Left colon (tissue), 2 donors: Measurements from ENCODE around the gene RMRP. TPM values are rescaled to one million over a fixed set of nuclear protein-coding genes. Genes with fewer than 3 reads are reported as not detected.
A peak's percentile ranks its signal among the peaks of the same experiment; 100 is the strongest.

Experiments used
- ATAC-seq: fragments of 200-7000 bp; cut with Tn5 transposase; one replicate; pipeline ENCODE4 v1.9.1; 2020; ENCODE audit warnings: mild to moderate bottlenecking, moderate library complexity
- DNase-seq, 2 donors: peaks; one replicate each; pipeline ENCODE4 v3.0.0-alpha.2; 2020
- intact Hi-C, 2 donors: fragments of 100-400 bp; cut with DNase I in 1 of 2; cut with micrococcal nuclease in 1 of 2; formaldehyde crosslinking; loops; one replicate each; pipeline versions ENCODE4 v1.11.2 to v1.14.0; 2022; cut with DNase I, micrococcal nuclease
- total RNA-seq, 2 donors: library from RNA; stranded (reverse); fragmentation: NEBNext Ultra II Directional; extraction: Animal tissue kit (Norgen Biotek cat#: 25700); gene quantifications; one replicate each; pipeline ENCODE4 v1.2.1, GENCODE V29; 2021
- donor health status: DM: no; HTN: no; CAD: no.
- donor health status: DM: yes; HTN: yes; CAD: no.

RMRP gene
- total RNA-seq, 2 donors from 2014 or later = 19,198 to 30,979 TPM

- DNase-seq = peak; percentile 36 to 70
- ATAC-seq = peak; percentile 33
- intact Hi-C loops = no loop called here
Measured at GRCh38 chr9:35673132-35674024, 15.6 kb upstream of the RMRP start, which contains the start of gene CA9. Gene CA9, plus strand, starts transcription at chr9:35673928. Its CDS starts 32 bp downstream, at chr9:35673960.

- DNase-seq = peak; percentile 82 to 85
- intact Hi-C loops = no loop called here
- ATAC-seq = peak; percentile 81
Measured at GRCh38 chr9:35669331-35670145, 11.7 kb upstream of the RMRP start.

- intact Hi-C loops = no loop called here
- ATAC-seq (no peak), DNase-seq (no peak)
Measured at GRCh38 chr9:35667939-35668338, 10.1 kb upstream of the RMRP start.

- ATAC-seq = no peak
- intact Hi-C loops = no loop called here
- no peak for DNase-seq
Measured at GRCh38 chr9:35666549-35666948, 8.7 kb upstream of the RMRP start.

- DNase-seq (no peak), ATAC-seq (no peak)
- intact Hi-C loops = no loop called here
Measured at GRCh38 chr9:35666045-35666444, 8.2 kb upstream of the RMRP start.

GRCh38 chr9:35665471-35665818 lies 7.6 kb upstream of the RMRP start:
- intact Hi-C loops = no loop called here
- no peak for ATAC-seq

GRCh38 chr9:35664531-35665470 lies 7.0 kb upstream of the RMRP start, which contains the start of gene ARHGEF39:
Gene ARHGEF39, minus strand, starts transcription at chr9:35665195. Its CDS starts 26 bp downstream, at chr9:35665169.
- ATAC-seq (peak; percentile 78), DNase-seq (peak; percentile 87 to 88)
- intact Hi-C loops = no loop called here

More at GRCh38 chr9:35665471-35665818, 7.6 kb upstream of the RMRP start:
- no peak for DNase-seq

- ATAC-seq (no peak), DNase-seq (no peak)
- intact Hi-C loops = no loop called here
Measured at GRCh38 chr9:35662437-35662836, 4.6 kb upstream of the RMRP start.

GRCh38 chr9:35661756-35662350 lies 4.0 kb upstream of the RMRP start:
- ATAC-seq = no peak
- no peak for DNase-seq
- intact Hi-C loops = no loop called here

GRCh38 chr9:35660966-35661415 lies 3.2 kb upstream of the RMRP start:
- DNase-seq (peak; percentile 76 to 77), ATAC-seq (peak; percentile 43)
- intact Hi-C loops = no loop called here

GRCh38 chr9:35659340-35659739 lies 1.5 kb upstream of the RMRP start:
- intact Hi-C loops = loop anchor here in 1 of 2 donors (5.0 to 10.0 kb wide), 2 partner anchors 33 to 75 kb away; partner anchors contain the start of genes CREB3 and TLN1
- DNase-seq = no peak
- ATAC-seq = no peak

- DNase-seq (peak in 1 of 2 donors; percentile 45), ATAC-seq (peak; percentile 2)
- intact Hi-C loops = loop anchor here in 1 of 2 donors (5.0 to 10.0 kb wide), 2 partner anchors 33 to 76 kb away; partner anchors contain the start of genes CREB3 and TLN1
Measured at GRCh38 chr9:35658968-35659220, 1.1 kb upstream of the RMRP start.

GRCh38 chr9:35658137-35658967 lies 533 bp upstream of the RMRP start, which contains the start of gene CCDC107:
Gene CCDC107, plus strand, starts transcription at chr9:35658292. Its CDS starts 88 bp downstream, at chr9:35658380.
- intact Hi-C loops = loop anchor here in 1 of 2 donors (5.0 to 10.0 kb wide), 2 partner anchors 34 to 76 kb away; partner anchors contain the start of genes CREB3 and TLN1
- ATAC-seq = peak; percentile 68
- DNase-seq = peak; percentile 78 to 88

- peak; percentile 8 for ATAC-seq
- intact Hi-C loops = loop anchor here in 1 of 2 donors (5.0 to 10.0 kb wide), 2 partner anchors 35 to 78 kb away; partner anchors contain the start of genes CREB3 and TLN1
- no peak for DNase-seq
Measured at GRCh38 chr9:35656831-35657545, 831 bp downstream of the RMRP start.

GRCh38 chr9:35656348-35656747 lies 1.5 kb downstream of the RMRP start:
- no peak for ATAC-seq
- intact Hi-C loops = loop anchor here in 1 of 2 donors (5.0 to 10.0 kb wide), 2 partner anchors 36 to 78 kb away; partner anchors contain the start of genes CREB3 and TLN1
- DNase-seq = no peak

- DNase-seq = no peak
- intact Hi-C loops = loop anchor here in 1 of 2 donors (10.0 kb wide), 1 partner anchor 81 kb away; the partner anchor contains the start of genes CREB3 and TLN1
Measured at GRCh38 chr9:35653611-35654010, 4.2 kb downstream of the RMRP start.

More at GRCh38 chr9:35653611-35654010, 4.2 kb downstream of the RMRP start:
- no peak for ATAC-seq
